Heart left ventricle (tissue), 16 donors: ENCODE data around the gene ATL1. TPM values are rescaled to one million over a fixed set of nuclear protein-coding genes. Genes with fewer than 3 reads are reported as not detected.

Source experiments
- ATAC-seq, 4 donors: fragments of 200-7000 bp; cut with Tn5 transposase; one replicate each; pipeline ENCODE4 v1.9.1; 2020 to 2022; ENCODE audit warnings: moderate library complexity in 4 of 4, mild to moderate bottlenecking in 3 of 4, moderate number of reproducible peaks in 1 of 4
- DNase-seq, 5 donors: peaks; one replicate each; pipeline ENCODE4 v3.0.0-alpha.2; 2020
- H3K27ac ChIP-seq, 12 donors: fragments of 200-600 bp; sonication (generic) in 4 of 12; one replicate each; pipeline versions ENCODE4 v1.5.0 to v1.8.0; 2016 to 2022; ENCODE audit warnings: mild to moderate bottlenecking in 2 of 12
- H3K27me3 ChIP-seq, 9 donors: fragments of 200-600 bp; sonication (generic) in 2 of 9; one replicate each; pipeline versions ENCODE4 v1.5.1 to v1.8.0; 2016 to 2022; ENCODE audit warnings: mild to moderate bottlenecking in 3 of 9
- H3K36me3 ChIP-seq, 9 donors: fragments of 200-600 bp; sonication (generic) in 2 of 9; one replicate each; pipeline versions ENCODE4 v1.5.0 to v1.8.0; 2018 to 2022; ENCODE audit warnings: mild to moderate bottlenecking in 2 of 9
- H3K4me1 ChIP-seq, 12 donors: fragments of 200-600 bp; sonication (generic) in 4 of 12; one replicate each; pipeline versions ENCODE4 v1.5.0 to v1.8.0; 2016 to 2022; ENCODE audit warnings: mild to moderate bottlenecking in 3 of 12
- H3K4me3 ChIP-seq, 12 donors: fragments of 200-600 bp; sonication (generic) in 4 of 12; one replicate each; pipeline versions ENCODE4 v1.5.0 to v1.8.0; 2017 to 2022; ENCODE audit warnings: mild to moderate bottlenecking in 9 of 12, moderate library complexity in 4 of 12
- H3K9me3 ChIP-seq, 12 donors: fragments of 200-600 bp; sonication (generic) in 4 of 12; one replicate each; pipeline versions ENCODE4 v1.5.0 to v1.8.0; 2016 to 2022; ENCODE audit warnings: mild to moderate bottlenecking in 1 of 12
- POLR2A ChIP-seq, 2 donors: fragments of 450-650 bp; IDR thresholded peaks; one replicate each; pipeline ENCODE4 v1.6.1; 2017; ENCODE audit warnings: antibody characterized with exemption in 2 of 2, mild to moderate bottlenecking in 2 of 2, moderate library complexity in 2 of 2
- WGBS, 4 donors: extraction: QIAGEN DNeasy Blood & Tissue Kit in 2 of 4; methylation state at CpG; one replicate each; pipeline versions ENCODE4 v1.1.5 to v1.1.7; 2013 to 2018; 5-methylcytosine and 5-hydroxymethylcytosine counted together
- intact Hi-C, 10 donors: fragments of 100-400 bp; cut with DNase I; formaldehyde crosslinking; loops; one replicate each; pipeline versions ENCODE4 v1.11.1 to v1.14.2; 2022
- polyA plus RNA-seq, 2 donors: library from polyadenylated mRNA; stranded (reverse); fragments of 200-250 nt; gene quantifications; one replicate each; pipeline ENCODE4 v1.2.3, GENCODE V29; 2013
- total RNA-seq, 9 donors: library from RNA; depleted of rRNA in 2 of 9; stranded (reverse); fragments of >200 nt in 2 of 9; fragmentation: NEBNext Ultra II Directional in 3 of 9; extraction: Animal tissue kit (Norgen Biotek cat#: 25700) in 3 of 9; gene quantifications; one replicate each; pipeline versions ENCODE4 v1.1.0 to v1.2.4, GENCODE V29; 2016 to 2023
- TF ChIP-seq, protein P1 (sequence below), 12 donors: fragments of 200-600 bp; sonication (generic) in 4 of 12; IDR thresholded peaks; one replicate each; pipeline versions ENCODE4 v1.5.0 to v1.8.0; 2018 to 2022; ENCODE audit warnings: antibody characterized with exemption in 12 of 12, mild to moderate bottlenecking in 5 of 12
- donor health status: ischemic (EF 13 %, LVEDD 7.1; RV severe dilation, severe dysfunction).
- donor health status: healthy with polysubstance abuse.
- donor health status: DM: no; HTN: yes; CAD: no.
- donor health status: DM: no; HTN: no; CAD: no.
- donor health status: ischemic (EF 25% LVEDD 6.9; RV normal size, moderate dysfunction).
- donor health status: ischemic (EF 25% LVEDD 5.7; RV mildly dilated, moderate dysfunction).
- donor health status: healthy.
- donor health status: DM: yes; HTN: yes; CAD: no.
- donor health status: ischemic (EF 35%, LVEDD 5.7; RV mildly dilated, moderate dysfunction).
- donor health status: nonischemic (EF 11% LVEDD 7.7; RV severe dilation, severe dysfunction).
- donor health status: DM: yes; HTN: yes; CAD: no.
- donor health status: PGD.
- donor health status: ischemic (EF 29% LVEDD 5.4; RV normal size, mild dysfunction).
- donor health status: nonischemic (EF 23%, LVEDD 6.1; RV moderate dilation, normal function).

Gene ATL1
- total and polyA plus RNA-seq, 11 donors, result 0.28 to 3.1 (median 0.94) TPM

DNA sequence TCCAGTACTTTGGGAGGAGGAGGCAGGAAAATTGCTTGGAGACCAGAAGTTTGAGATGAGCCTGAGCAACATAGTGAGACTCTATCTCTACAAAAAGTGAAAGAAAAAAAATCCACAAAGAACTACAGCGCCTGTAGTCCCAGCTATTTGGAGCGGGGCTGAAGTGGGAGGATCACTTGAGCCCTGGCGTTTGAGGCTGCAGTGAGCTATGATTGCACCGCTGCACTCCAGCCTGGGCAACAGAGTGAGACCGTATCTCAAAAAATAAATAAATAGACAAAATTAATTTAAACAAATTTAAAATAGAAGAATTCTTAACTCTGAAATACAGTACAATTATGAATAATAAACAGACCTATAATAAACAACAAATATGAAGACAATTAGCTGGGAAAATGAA is 40.9 kb downstream of the ATL1 start:
- TF ChIP-seq, protein P1, sequence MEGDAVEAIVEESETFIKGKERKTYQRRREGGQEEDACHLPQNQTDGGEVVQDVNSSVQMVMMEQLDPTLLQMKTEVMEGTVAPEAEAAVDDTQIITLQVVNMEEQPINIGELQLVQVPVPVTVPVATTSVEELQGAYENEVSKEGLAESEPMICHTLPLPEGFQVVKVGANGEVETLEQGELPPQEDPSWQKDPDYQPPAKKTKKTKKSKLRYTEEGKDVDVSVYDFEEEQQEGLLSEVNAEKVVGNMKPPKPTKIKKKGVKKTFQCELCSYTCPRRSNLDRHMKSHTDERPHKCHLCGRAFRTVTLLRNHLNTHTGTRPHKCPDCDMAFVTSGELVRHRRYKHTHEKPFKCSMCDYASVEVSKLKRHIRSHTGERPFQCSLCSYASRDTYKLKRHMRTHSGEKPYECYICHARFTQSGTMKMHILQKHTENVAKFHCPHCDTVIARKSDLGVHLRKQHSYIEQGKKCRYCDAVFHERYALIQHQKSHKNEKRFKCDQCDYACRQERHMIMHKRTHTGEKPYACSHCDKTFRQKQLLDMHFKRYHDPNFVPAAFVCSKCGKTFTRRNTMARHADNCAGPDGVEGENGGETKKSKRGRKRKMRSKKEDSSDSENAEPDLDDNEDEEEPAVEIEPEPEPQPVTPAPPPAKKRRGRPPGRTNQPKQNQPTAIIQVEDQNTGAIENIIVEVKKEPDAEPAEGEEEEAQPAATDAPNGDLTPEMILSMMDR (IDR thresholded peaks at IDR 0.05), result no peak
- no peak for TF ChIP-seq POLR2A (IDR thresholded peaks at IDR 0.05)
- H3K4me1 ChIP-seq, result peaks cover 0 to 3% (median 0%) of the 10 kb centered on the region in 12 donors
- no peaks in the 10 kb centered on the region for H3K36me3 ChIP-seq
- ATAC-seq (peak in 2 of 4 donors; percentile 41 to 63), DNase-seq (no peak)
- no peaks in the 10 kb centered on the region for H3K9me3 ChIP-seq
- WGBS, 4 donors, result 73 to 87% (median 80%) methylated on average over 5 of the region's 5 CpGs
- intact Hi-C loops, result loop anchor here (2.0 to 10.0 kb wide), 7 partner anchors 91 to 264 kb away; no protein-coding TSS in a partner anchor
- peak overlapping the region in 1 of 12 donors; percentile 1 for H3K4me3 ChIP-seq
- H3K27ac ChIP-seq, result no peak overlapping the region
- no peaks in the 10 kb centered on the region for H3K27me3 ChIP-seq

DNA sequence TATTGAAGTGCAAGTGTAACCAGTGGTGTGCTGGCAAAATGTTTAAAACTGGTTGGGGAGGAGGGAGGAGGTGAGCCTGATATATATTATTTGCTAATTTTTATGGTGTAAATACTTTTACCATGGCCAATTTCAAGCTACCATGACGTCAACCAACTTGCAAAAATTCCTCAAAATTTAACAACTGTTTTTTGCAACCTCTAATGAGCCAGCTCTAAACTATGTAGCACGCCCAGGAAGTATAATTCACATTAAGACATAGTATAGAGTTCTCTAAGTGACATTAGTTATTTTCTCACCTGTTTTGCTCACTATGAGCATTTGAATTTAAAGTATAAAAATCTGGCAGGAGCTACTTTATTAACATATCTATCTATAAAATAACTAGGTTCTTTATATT is 41.4 kb downstream of the ATL1 start:
- Histone ChIP-seq H3K4me1 (peaks cover 0 to 5% (median 0%) of the 10 kb centered on the region in 12 donors), H3K36me3 (no peaks in the 10 kb centered on the region), H3K27me3 (no peaks in the 10 kb centered on the region), H3K4me3 (no peak overlapping the region), H3K27ac (no peak overlapping the region), H3K9me3 (no peaks in the 10 kb centered on the region)
- ATAC-seq, result no peak
- 89 to 92% (median 91%) methylated on average over 2 of the region's 2 CpGs for WGBS, 4 donors
- DNase-seq, result no peak
- no peak for TF ChIP-seq POLR2A (IDR thresholded peaks at IDR 0.05)
- TF ChIP-seq, protein P1 (IDR thresholded peaks at IDR 0.05), result no peak
- intact Hi-C loops, result loop anchor here (2.0 to 10.0 kb wide), 7 partner anchors 91 to 263 kb away; no protein-coding TSS in a partner anchor

DNA sequence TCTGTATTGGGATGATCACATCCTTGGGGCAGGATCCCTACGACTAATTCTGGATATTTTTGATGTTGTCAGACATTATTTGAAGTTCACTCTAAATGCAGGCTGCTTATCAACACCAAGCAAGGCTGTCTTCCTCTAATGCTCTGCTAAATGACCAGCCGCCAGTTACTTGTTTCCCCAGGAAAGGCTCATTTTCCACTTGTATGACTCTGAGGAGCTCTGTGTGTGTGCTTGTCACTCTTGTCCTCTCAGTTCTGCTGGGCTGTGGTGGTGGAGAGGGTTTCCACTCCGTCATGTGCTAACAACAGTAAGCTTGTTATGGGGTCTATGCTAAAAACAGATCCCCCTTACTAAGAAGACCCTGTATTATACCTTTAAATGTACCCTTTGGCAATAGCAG is 42.1 kb downstream of the ATL1 start:
- DNase-seq (no peak), ATAC-seq (no peak)
- no peaks in the 10 kb centered on the region for H3K9me3 ChIP-seq
- intact Hi-C loops, result loop anchor here (2.0 to 10.0 kb wide), 7 partner anchors 90 to 263 kb away; no protein-coding TSS in a partner anchor
- no peak for TF ChIP-seq POLR2A (IDR thresholded peaks at IDR 0.05)
- 80 to 83% (median 82%) methylated on average over 3 of the region's 3 CpGs for WGBS, 4 donors
- no peaks in the 10 kb centered on the region for H3K27me3 ChIP-seq
- no peak overlapping the region for H3K4me3 ChIP-seq
- no peaks in the 10 kb centered on the region for H3K36me3 ChIP-seq
- H3K4me1 ChIP-seq, result peaks cover 0 to 5% (median 0%) of the 10 kb centered on the region in 12 donors
- no peak overlapping the region for H3K27ac ChIP-seq

DNA sequence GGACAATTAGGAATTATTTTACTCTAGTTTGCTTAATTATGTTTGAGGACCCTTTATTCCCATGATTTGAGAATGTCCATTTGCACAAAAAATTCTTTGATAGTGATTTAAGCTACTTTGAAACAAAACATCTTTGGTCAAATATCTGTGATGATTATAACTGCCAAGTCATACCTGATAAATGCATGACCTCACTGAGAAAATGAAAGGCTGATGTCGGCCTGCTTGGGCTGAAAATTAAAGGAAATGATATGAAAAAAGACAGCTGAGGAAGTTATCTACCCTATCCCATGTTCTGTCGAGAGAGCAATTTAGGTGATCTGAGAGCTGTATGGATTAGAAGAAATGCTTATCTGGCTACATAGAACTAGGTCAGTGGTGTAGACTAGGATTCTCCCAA is 43.6 kb downstream of the ATL1 start:
- no peaks in the 10 kb centered on the region for H3K27me3 ChIP-seq
- intact Hi-C loops, result loop anchor here (2.0 to 10.0 kb wide), 7 partner anchors 89 to 261 kb away; no protein-coding TSS in a partner anchor
- DNase-seq (no peak), ATAC-seq (no peak)
- peaks cover 0 to 7% (median 0%) of the 10 kb centered on the region in 12 donors for H3K9me3 ChIP-seq
- TF ChIP-seq, protein P1 (IDR thresholded peaks at IDR 0.05), result no peak
- TF ChIP-seq POLR2A (IDR thresholded peaks at IDR 0.05), result no peak
- 61 to 65% (median 64%) methylated on average over 2 of the region's 2 CpGs for WGBS, 4 donors
- H3K4me1 ChIP-seq, result peaks cover 0 to 5% (median 0%) of the 10 kb centered on the region in 12 donors
- H3K36me3 ChIP-seq, result no peaks in the 10 kb centered on the region
- no peak overlapping the region for H3K4me3 ChIP-seq
- no peak overlapping the region for H3K27ac ChIP-seq

DNA sequence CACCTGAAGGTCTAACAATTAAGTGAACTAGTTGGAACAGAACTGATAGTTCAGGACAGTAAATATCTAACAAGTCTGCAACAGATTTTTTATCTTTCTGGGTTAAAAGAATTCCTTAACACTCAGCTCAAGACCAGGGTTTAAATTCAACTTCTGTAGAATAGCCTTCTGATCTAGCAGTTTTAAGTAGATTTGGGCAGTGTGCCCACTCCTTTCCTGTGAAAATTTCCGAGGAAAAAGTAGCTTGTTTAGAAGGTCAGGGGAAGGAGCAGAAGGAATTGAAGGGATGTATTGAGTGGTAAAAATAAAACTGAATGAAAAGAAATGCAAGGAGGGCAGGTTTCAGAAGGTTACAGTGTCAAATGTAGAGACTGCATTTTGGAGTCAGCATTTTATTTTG is 45.8 kb downstream of the ATL1 start:
- no peak for ATAC-seq
- Histone ChIP-seq H3K27me3 (no peaks in the 10 kb centered on the region), H3K4me1 (peaks cover 0 to 6% (median 0%) of the 10 kb centered on the region in 12 donors), H3K36me3 (no peaks in the 10 kb centered on the region), H3K27ac (no peak overlapping the region), H3K4me3 (no peak overlapping the region), H3K9me3 (peaks cover 0 to 7% (median 0%) of the 10 kb centered on the region in 12 donors)
- TF ChIP-seq, protein P1 (IDR thresholded peaks at IDR 0.05), result no peak
- no peak for TF ChIP-seq POLR2A (IDR thresholded peaks at IDR 0.05)
- 0 to 14% (median 4%) methylated on average over 1 of the region's 1 CpG for WGBS, 4 donors
- DNase-seq, result no peak
- intact Hi-C loops, result loop anchor here in 3 of 10 donors (5.0 to 10.0 kb wide), 2 partner anchors 107 to 259 kb away; no protein-coding TSS in a partner anchor
